ENCODE results near the gene PRR12.

Gene PRR12

GRCh38 chr19:49629659-49630058, 38.7 kb downstream of the PRR12 start:
- Histone ChIP-seq H3K36me3 (replicated peaks; ENCODE audit: insufficient read depth, low read length) (no peaks in the 10 kb centered on the region), H3K27me3 (replicated peaks; ENCODE audit: insufficient read depth, low read length) (no peaks in the 10 kb centered on the region), H3K9ac (ENCODE audit: low read length) (no peak overlapping the region), H2AFZ (ENCODE audit: low read length) (no peak overlapping the region), H3K79me2 (ENCODE audit: low read length) (no peaks in the 10 kb centered on the region), H3K9me3 (replicated peaks; ENCODE audit: insufficient read depth, low read length) (no peaks in the 10 kb centered on the region), H4K20me1 (ENCODE audit: insufficient read depth, low read length) (no peaks in the 10 kb centered on the region), H3F3A (ENCODE audit: insufficient read depth, low read length) (no peaks in the 10 kb centered on the region), H3K4me1 (ENCODE audit: low read length) (no peaks in the 10 kb centered on the region), H3K4me3 (ENCODE audit: low read length) (no peak overlapping the region), H3K9me2 (replicated peaks; ENCODE audit: insufficient read depth, low read length) (no peaks in the 10 kb centered on the region), H3K27ac (ENCODE audit: low read length) (no peak overlapping the region), H3K4me2 (ENCODE audit: low read depth, low read length) (no peak overlapping the region)
- TF ChIP-seq EZH2 (optimal IDR thresholded peaks at IDR 0.05; ENCODE audit: low read depth, low read length) (no peak), EZH2phosphoT487 (IDR thresholded peaks at IDR 0.05; ENCODE audit: low read length) (no peak), CTCF (IDR thresholded peaks at IDR 0.05; ENCODE audit: low read length) (no peak)
- no peak for DNase-seq

- Histone ChIP-seq H3K4me1 (ENCODE audit: low read length) (no peaks in the 10 kb centered on the region), H3K27ac (ENCODE audit: low read length) (no peak overlapping the region), H3K79me2 (ENCODE audit: low read length) (no peaks in the 10 kb centered on the region), H3F3A (ENCODE audit: insufficient read depth, low read length) (no peaks in the 10 kb centered on the region), H3K9me3 (replicated peaks; ENCODE audit: insufficient read depth, low read length) (no peaks in the 10 kb centered on the region), H3K27me3 (replicated peaks; ENCODE audit: insufficient read depth, low read length) (no peaks in the 10 kb centered on the region), H3K4me3 (ENCODE audit: low read length) (no peak overlapping the region), H3K9ac (ENCODE audit: low read length) (no peak overlapping the region), H3K36me3 (replicated peaks; ENCODE audit: insufficient read depth, low read length) (no peaks in the 10 kb centered on the region), H3K9me2 (replicated peaks; ENCODE audit: insufficient read depth, low read length) (no peaks in the 10 kb centered on the region), H3K4me2 (ENCODE audit: low read depth, low read length) (no peak overlapping the region), H2AFZ (ENCODE audit: low read length) (no peak overlapping the region), H4K20me1 (ENCODE audit: insufficient read depth, low read length) (no peaks in the 10 kb centered on the region)
- TF ChIP-seq CTCF (IDR thresholded peaks at IDR 0.05; ENCODE audit: low read length) (no peak), EZH2 (optimal IDR thresholded peaks at IDR 0.05; ENCODE audit: low read depth, low read length) (no peak), EZH2phosphoT487 (IDR thresholded peaks at IDR 0.05; ENCODE audit: low read length) (no peak)
- no peak for DNase-seq
Observed at GRCh38 chr19:49631014-49631588, 40.1 kb downstream of the PRR12 start.

GRCh38 chr19:49631610-49632192, 40.7 kb downstream of the PRR12 start:
- Histone ChIP-seq H3K9me3 (replicated peaks; ENCODE audit: insufficient read depth, low read length) (no peaks in the 10 kb centered on the region), H3K4me3 (ENCODE audit: low read length) (no peak overlapping the region), H3K27ac (ENCODE audit: low read length) (no peak overlapping the region), H3F3A (ENCODE audit: insufficient read depth, low read length) (no peaks in the 10 kb centered on the region), H3K9ac (ENCODE audit: low read length) (no peak overlapping the region), H2AFZ (ENCODE audit: low read length) (no peak overlapping the region), H4K20me1 (ENCODE audit: insufficient read depth, low read length) (no peaks in the 10 kb centered on the region), H3K27me3 (replicated peaks; ENCODE audit: insufficient read depth, low read length) (no peaks in the 10 kb centered on the region), H3K9me2 (replicated peaks; ENCODE audit: insufficient read depth, low read length) (no peaks in the 10 kb centered on the region), H3K4me2 (ENCODE audit: low read depth, low read length) (no peak overlapping the region), H3K4me1 (ENCODE audit: low read length) (no peaks in the 10 kb centered on the region), H3K79me2 (ENCODE audit: low read length) (no peaks in the 10 kb centered on the region), H3K36me3 (replicated peaks; ENCODE audit: insufficient read depth, low read length) (no peaks in the 10 kb centered on the region)
- TF ChIP-seq EZH2phosphoT487 (IDR thresholded peaks at IDR 0.05; ENCODE audit: low read length) (no peak), EZH2 (optimal IDR thresholded peaks at IDR 0.05; ENCODE audit: low read depth, low read length) (no peak), CTCF (IDR thresholded peaks at IDR 0.05; ENCODE audit: low read length) (no peak)
- DNase-seq = no peak
